Measurements from ENCODE around the gene UNG. TPM values are rescaled to one million over a fixed set of nuclear protein-coding genes. Genes with fewer than 3 reads are reported as not detected.

The UNG gene
- total RNA-seq, 2 experiments from 2014 or later, result 3.3 to 3.6 TPM

- Mint-ChIP-seq H3K9me3 (no peaks in the 10 kb centered on the region), H3K4me1 (ENCODE audit: low read depth) (peaks cover 14% of the 10 kb centered on the region), H3K4me3 (no peak overlapping the region), H3K36me3 (ENCODE audit: low read depth) (peaks cover 77% of the 10 kb centered on the region), H3K27ac (no peak overlapping the region), H3K27me3 (no peaks in the 10 kb centered on the region)
- no peak for ATAC-seq (ENCODE audit: poor library complexity)
- intact Hi-C loops (cut with DNase I, micrococcal nuclease), result no loop called here
- Histone ChIP-seq H3K4me1 (ENCODE audit: insufficient read depth, low read length) (peaks cover 15% of the 10 kb centered on the region), H3K9me3 (ENCODE audit: control insufficient read depth in 1 of 2, insufficient read depth in 1 of 2, low read length in 2 of 2) (no peaks in the 10 kb centered on the region), H3K36me3 (ENCODE audit: insufficient read depth, low read length) (peaks cover 64% of the 10 kb centered on the region), H3K27me3 (ENCODE audit: control insufficient read depth in 1 of 2, insufficient read depth in 2 of 2, low read length in 2 of 2) (no peaks in the 10 kb centered on the region), H3K4me3 (ENCODE audit: low read length) (no peak overlapping the region), H3K27ac (ENCODE audit: low read depth in 1 of 2, low read length in 2 of 2) (no peak overlapping the region)
- no peak for DNase-seq
- ChIA-PET CTCF (no interaction called here), POLR2A (no interaction called here)
- TF ChIP-seq CTCF (IDR thresholded peaks at IDR 0.05), result no peak
Measured at GRCh38 chr12:109087250-109087649, 10.1 kb upstream of the UNG start.

GRCh38 chr12:109088818-109089217, 8.6 kb upstream of the UNG start:
- intact Hi-C loops (cut with DNase I, micrococcal nuclease), result no loop called here
- Histone ChIP-seq H3K9me3 (ENCODE audit: control insufficient read depth in 1 of 2, insufficient read depth in 1 of 2, low read length in 2 of 2) (no peaks in the 10 kb centered on the region), H3K4me1 (ENCODE audit: insufficient read depth, low read length) (peaks cover 31% of the 10 kb centered on the region), H3K27me3 (ENCODE audit: control insufficient read depth in 1 of 2, insufficient read depth in 2 of 2, low read length in 2 of 2) (no peaks in the 10 kb centered on the region), H3K36me3 (ENCODE audit: insufficient read depth, low read length) (peaks cover 48% of the 10 kb centered on the region), H3K27ac (ENCODE audit: low read depth in 1 of 2, low read length in 2 of 2) (no peak overlapping the region), H3K4me3 (ENCODE audit: low read length) (no peak overlapping the region)
- no peak for TF ChIP-seq CTCF (IDR thresholded peaks at IDR 0.05)
- no peak overlapping the region for H3K4me3 Mint-ChIP-seq
- ChIA-PET CTCF (no interaction called here), POLR2A (no interaction called here)
- H3K27me3 Mint-ChIP-seq, result no peaks in the 10 kb centered on the region
- no peaks in the 10 kb centered on the region for H3K9me3 Mint-ChIP-seq
- peaks cover 30% of the 10 kb centered on the region for H3K4me1 Mint-ChIP-seq (ENCODE audit: low read depth)
- no peak overlapping the region for H3K27ac Mint-ChIP-seq
- no peak for ATAC-seq (ENCODE audit: poor library complexity)
- no peak for DNase-seq
- peaks cover 72% of the 10 kb centered on the region for H3K36me3 Mint-ChIP-seq (ENCODE audit: low read depth)

GRCh38 chr12:109089683-109090082, 7.7 kb upstream of the UNG start:
- Histone ChIP-seq H3K27me3 (ENCODE audit: control insufficient read depth in 1 of 2, insufficient read depth in 2 of 2, low read length in 2 of 2) (no peaks in the 10 kb centered on the region), H3K4me3 (ENCODE audit: low read length) (no peak overlapping the region), H3K27ac (ENCODE audit: low read depth in 1 of 2, low read length in 2 of 2) (no peak overlapping the region), H3K9me3 (ENCODE audit: control insufficient read depth in 1 of 2, insufficient read depth in 1 of 2, low read length in 2 of 2) (no peaks in the 10 kb centered on the region), H3K4me1 (ENCODE audit: insufficient read depth, low read length) (peaks cover 32% of the 10 kb centered on the region), H3K36me3 (ENCODE audit: insufficient read depth, low read length) (peaks cover 45% of the 10 kb centered on the region)
- intact Hi-C loops (cut with DNase I, micrococcal nuclease), result loop anchor here (5.0 kb wide), 6 partner anchors 137 to 623 kb away; partner anchors contain the start of genes FAM222A (in 1 of the 2), ISCU (in 1 of the 2), MMAB (in 1 of the 2) and MVK (in 1 of the 2)
- Mint-ChIP-seq H3K36me3 (ENCODE audit: low read depth) (peaks cover 63% of the 10 kb centered on the region), H3K27ac (peak overlapping the region; percentile 27), H3K4me3 (no peak overlapping the region), H3K4me1 (ENCODE audit: low read depth) (peaks cover 36% of the 10 kb centered on the region), H3K27me3 (no peaks in the 10 kb centered on the region), H3K9me3 (no peaks in the 10 kb centered on the region)
- CTCF ChIA-PET, result no interaction called here
- ATAC-seq (ENCODE audit: poor library complexity), result no peak
- DNase-seq, result no peak
- TF ChIP-seq CTCF (IDR thresholded peaks at IDR 0.05), result no peak
- POLR2A ChIA-PET, result no interaction called here
